HK-2 (cell line): ENCODE measurements around the gene IDI2.
"Not testable (repeated sequence)": the region's sequence is repeated elsewhere in the genome, so short reads cannot be mapped to it uniquely, and the experiment has no call there.

Experiments used
- DNase-seq: peaks from one replicate; pipeline ENCODE4 v3.0.0-alpha.2; 2018; ENCODE audit not compliant: unreplicated experiment

The IDI2 gene

GRCh38 chr10:1025683-1026082 lies at the start of gene IDI2:
IDI2 (minus strand) TSS chr10:1025859; CDS start chr10:1024723, 1,136 bp downstream.
- no peak for DNase-seq

- DNase-seq = no peak
Measured at GRCh38 chr10:1074748-1075308, 49.2 kb upstream of the IDI2 start.

GRCh38 chr10:1074052-1074747 lies 48.5 kb upstream of the IDI2 start:
- DNase-seq = no peak

GRCh38 chr10:1070919-1071318 lies 45.3 kb upstream of the IDI2 start:
- DNase-seq = no peak

GRCh38 chr10:1068380-1069361 lies 43.0 kb upstream of the IDI2 start:
- no peak for DNase-seq

- not testable (repeated sequence) for DNase-seq
Measured at GRCh38 chr10:1066734-1067133, 41.1 kb upstream of the IDI2 start.

- DNase-seq = no peak
Measured at GRCh38 chr10:1064964-1065247, 39.2 kb upstream of the IDI2 start.

GRCh38 chr10:1063232-1063865 lies 37.7 kb upstream of the IDI2 start:
- no peak for DNase-seq

GRCh38 chr10:1061930-1062774 lies 36.5 kb upstream of the IDI2 start:
- DNase-seq = no peak

GRCh38 chr10:1059902-1060301 lies 34.2 kb upstream of the IDI2 start:
- DNase-seq = no peak

GRCh38 chr10:1058017-1058416 lies 32.4 kb upstream of the IDI2 start:
- DNase-seq = no peak

- peak; percentile 10 for DNase-seq
Measured at GRCh38 chr10:1057106-1057657, 31.5 kb upstream of the IDI2 start.

- DNase-seq = peak; percentile 69
Measured at GRCh38 chr10:1056326-1057105, 30.9 kb upstream of the IDI2 start, which contains the start of gene WDR37. WDR37 (plus strand) TSS chr10:1056385; CDS start chr10:1072156, 15,771 bp downstream.

- DNase-seq = no peak
Measured at GRCh38 chr10:1054684-1055083, 29.0 kb upstream of the IDI2 start.

- no peak for DNase-seq
Measured at GRCh38 chr10:1050554-1050953, 24.9 kb upstream of the IDI2 start.

- DNase-seq = no peak
Measured at GRCh38 chr10:1050145-1050544, 24.5 kb upstream of the IDI2 start.

- DNase-seq = no peak
Measured at GRCh38 chr10:1049425-1049958, 23.8 kb upstream of the IDI2 start.

- DNase-seq = peak; percentile 95
Measured at GRCh38 chr10:1048732-1049424, 23.2 kb upstream of the IDI2 start, which contains the start of gene IDI1. IDI1 (minus strand) TSS chr10:1049119; CDS start chr10:1049003, 116 bp downstream.

GRCh38 chr10:1048349-1048731 lies 22.7 kb upstream of the IDI2 start:
- no peak for DNase-seq
